HL-60 (cell line): ENCODE measurements around the gene DAAM2.

Experiments
- DNase-seq, 2 experiments: peaks; one replicate each; pipeline ENCODE4 v3.0.0-alpha.2; 2010 to 2020; ENCODE audit warnings: low read depth in 1 of 2, low spot score in 1 of 2
- H3K27ac ChIP-seq: fragments of 250-450 bp; sonication (Bioruptor Pico); replicated peaks from 2 replicates; pipeline ENCODE4 v1.5.1; 2020; ENCODE audit warnings: mild to moderate bottlenecking, moderate library complexity
- H3K27me3 ChIP-seq: fragments of 250-450 bp; sonication (Bioruptor Pico); 2 replicates; pipeline ENCODE4 v1.5.1; 2021; ENCODE audit warnings: mild to moderate bottlenecking, moderate library complexity; ENCODE audit not compliant: insufficient read depth, poor library complexity, severe bottlenecking
- H3K4me3 ChIP-seq: replicated peaks from 2 replicates; pipeline ENCODE4 v1.5.1; 2011; ENCODE audit warnings: mild to moderate bottlenecking, control low read depth, low read length; ENCODE audit not compliant: insufficient read depth
- CTCF ChIP-seq: IDR thresholded peaks from one replicate; pipeline ENCODE4 v1.5.1; 2011; ENCODE audit warnings: low read length, control low read depth, inconsistent platforms; ENCODE audit not compliant: insufficient read depth
- GABPA ChIP-seq: IDR thresholded peaks from 2 replicates; pipeline ENCODE4 v1.6.1; 2012; ENCODE audit warnings: low read depth
- POLR2AphosphoS5 ChIP-seq: IDR thresholded peaks from 2 replicates; pipeline ENCODE4 v1.6.1; 2012; ENCODE audit warnings: low read depth
- REST ChIP-seq: IDR thresholded peaks from 2 replicates; pipeline ENCODE4 v1.6.1; 2012; ENCODE audit warnings: low read depth; ENCODE audit not compliant: insufficient replicate concordance
- SPI1 ChIP-seq: IDR thresholded peaks from 2 replicates; pipeline ENCODE4 v1.6.1; 2012; ENCODE audit warnings: low read depth, mild to moderate bottlenecking, borderline replicate concordance

The DAAM2 gene

GRCh38 chr6:39772559-39773273, 19.5 kb upstream of the DAAM2 start:
- Histone ChIP-seq H3K4me3 (no peak overlapping the region), H3K27ac (no peak overlapping the region), H3K27me3 (no peaks in the 10 kb centered on the region)
- TF ChIP-seq GABPA (no peak), SPI1 (no peak), CTCF (no peak), REST (no peak), POLR2AphosphoS5 (no peak)
- DNase-seq: no peak

- no peaks in the 10 kb centered on the region for H3K27me3 ChIP-seq
- TF ChIP-seq GABPA (no peak), REST (no peak)
- no peak overlapping the region for H3K27ac ChIP-seq
- no peak overlapping the region for H3K4me3 ChIP-seq
- no peak for DNase-seq
Observed at GRCh38 chr6:39773782-39774181, 18.4 kb upstream of the DAAM2 start.

GRCh38 chr6:39776581-39776980, 15.6 kb upstream of the DAAM2 start:
- Histone ChIP-seq H3K27me3 (no peaks in the 10 kb centered on the region), H3K4me3 (no peak overlapping the region), H3K27ac (no peak overlapping the region)
- TF ChIP-seq REST: no peak
- TF ChIP-seq CTCF: no peak
- no peak for TF ChIP-seq SPI1
- TF ChIP-seq GABPA: no peak
- TF ChIP-seq POLR2AphosphoS5: no peak
- DNase-seq: no peak
